ENCODE measurements around the gene EFNB1.
A peak's percentile ranks its signal among the peaks of the same experiment; 100 is the strongest.
"Not testable (repeated sequence)": the region's sequence is repeated elsewhere in the genome, so short reads cannot be mapped to it uniquely, and the experiment has no call there.

EFNB1 gene

GRCh38 chrX:68828740-68829581, at the start of gene EFNB1:
TSS of gene EFNB1 (plus strand) at chrX:68829021. CDS start at chrX:68829777, 756 bp downstream.
- no peak for TF ChIP-seq CTCF (IDR thresholded peaks at IDR 0.05; ENCODE audit: extremely low read depth, insufficient read depth, missing control alignments)
- DNase-seq (ENCODE audit: low spot score), result peak; percentile 87
- in situ Hi-C loops (cut with MboI; ENCODE audit: low pct_unique_long_range_greater_than_20kb, low sequenced_read_pairs, unreplicated experiment), result no loop called here

GRCh38 chrX:68781295-68781694, 47.5 kb upstream of the EFNB1 start:
- DNase-seq (ENCODE audit: low spot score); in situ Hi-C loops (cut with MboI; ENCODE audit: low pct_unique_long_range_greater_than_20kb, low sequenced_read_pairs, unreplicated experiment): not testable (repeated sequence)

GRCh38 chrX:68784816-68785215, 44.0 kb upstream of the EFNB1 start:
- DNase-seq (ENCODE audit: low spot score), result no peak
- TF ChIP-seq CTCF (IDR thresholded peaks at IDR 0.05; ENCODE audit: extremely low read depth, insufficient read depth, missing control alignments), result no peak
- in situ Hi-C loops (cut with MboI; ENCODE audit: low pct_unique_long_range_greater_than_20kb, low sequenced_read_pairs, unreplicated experiment), result no loop called here

GRCh38 chrX:68786581-68786980, 42.2 kb upstream of the EFNB1 start:
- in situ Hi-C loops (cut with MboI; ENCODE audit: low pct_unique_long_range_greater_than_20kb, low sequenced_read_pairs, unreplicated experiment); DNase-seq (ENCODE audit: low spot score): not testable (repeated sequence)

- DNase-seq (ENCODE audit: low spot score), result no peak
- TF ChIP-seq CTCF (IDR thresholded peaks at IDR 0.05; ENCODE audit: extremely low read depth, insufficient read depth, missing control alignments), result no peak
- in situ Hi-C loops (cut with MboI; ENCODE audit: low pct_unique_long_range_greater_than_20kb, low sequenced_read_pairs, unreplicated experiment), result no loop called here
Measured at GRCh38 chrX:68789966-68790365, 38.9 kb upstream of the EFNB1 start.

GRCh38 chrX:68792083-68792482, 36.7 kb upstream of the EFNB1 start:
- in situ Hi-C loops (cut with MboI; ENCODE audit: low pct_unique_long_range_greater_than_20kb, low sequenced_read_pairs, unreplicated experiment), result no loop called here
- no peak for DNase-seq (ENCODE audit: low spot score)
- TF ChIP-seq CTCF (IDR thresholded peaks at IDR 0.05; ENCODE audit: extremely low read depth, insufficient read depth, missing control alignments), result no peak

- in situ Hi-C loops (cut with MboI; ENCODE audit: low pct_unique_long_range_greater_than_20kb, low sequenced_read_pairs, unreplicated experiment), result no loop called here
- DNase-seq (ENCODE audit: low spot score), result no peak
- no peak for TF ChIP-seq CTCF (IDR thresholded peaks at IDR 0.05; ENCODE audit: extremely low read depth, insufficient read depth, missing control alignments)
Measured at GRCh38 chrX:68794461-68794860, 34.4 kb upstream of the EFNB1 start.

All from GM13977 (cell line).